ENCODE measurements around the gene CD34.

CD34 gene

GRCh38 chr1:207871117-207871649 lies 39.7 kb downstream of the CD34 start:
- DNase-seq, result no peak

- no peak for DNase-seq
These were observed 40.5 kb downstream of the CD34 start for GRCh38 chr1:207870306-207871031.

- DNase-seq, result no peak
These were observed 41.1 kb downstream of the CD34 start for GRCh38 chr1:207869859-207870258.

- peak; percentile 68 for DNase-seq
These were observed 41.9 kb downstream of the CD34 start for GRCh38 chr1:207868774-207869721.

- DNase-seq, result peak; percentile 34
These were observed 42.6 kb downstream of the CD34 start for GRCh38 chr1:207868251-207868773.

- no peak for DNase-seq
These were observed 43.5 kb downstream of the CD34 start for GRCh38 chr1:207867136-207868109.

GRCh38 chr1:207866471-207867135 lies 44.3 kb downstream of the CD34 start:
- DNase-seq, result peak; percentile 73

- DNase-seq, result no peak
These were observed 46.9 kb downstream of the CD34 start for GRCh38 chr1:207863893-207864535.

GRCh38 chr1:207862241-207862787 lies 48.6 kb downstream of the CD34 start:
- DNase-seq, result peak; percentile 79

- no peak for DNase-seq
These were observed 49.3 kb downstream of the CD34 start for GRCh38 chr1:207861442-207862177.

GRCh38 chr1:207860531-207860930 lies 50.4 kb downstream of the CD34 start:
- no peak for DNase-seq

- peak; percentile 25 for DNase-seq
These were observed 52.1 kb downstream of the CD34 start for GRCh38 chr1:207858806-207859205.

- DNase-seq, result peak; percentile 40
These were observed 52.6 kb downstream of the CD34 start for GRCh38 chr1:207858281-207858680.

- no peak for DNase-seq
These were observed 53.5 kb downstream of the CD34 start for GRCh38 chr1:207857447-207857846.

- no peak for DNase-seq
These were observed 54.5 kb downstream of the CD34 start for GRCh38 chr1:207856276-207857023.

GRCh38 chr1:207854001-207854400 lies 56.9 kb downstream of the CD34 start:
- no peak for DNase-seq

- no peak for DNase-seq
These were observed 57.6 kb downstream of the CD34 start for GRCh38 chr1:207853372-207853757.

GRCh38 chr1:207852576-207853371 lies 58.2 kb downstream of the CD34 start:
- no peak for DNase-seq

All from HCEC 1CT (cell line).